GM21423 (cell line): ENCODE data around the gene XAB2.
"Not testable (repeated sequence)": the region's sequence is repeated elsewhere in the genome, so short reads cannot be mapped to it uniquely, and the experiment has no call there.

Experiments used
- ATAC-seq: cut with Tn5 transposase; IDR thresholded peaks from one replicate; pipeline ENCODE4 v1.9.1; 2021; ENCODE audit warnings: mild to moderate bottlenecking, moderate library complexity; ENCODE audit not compliant: unreplicated experiment

Gene XAB2

DNA sequence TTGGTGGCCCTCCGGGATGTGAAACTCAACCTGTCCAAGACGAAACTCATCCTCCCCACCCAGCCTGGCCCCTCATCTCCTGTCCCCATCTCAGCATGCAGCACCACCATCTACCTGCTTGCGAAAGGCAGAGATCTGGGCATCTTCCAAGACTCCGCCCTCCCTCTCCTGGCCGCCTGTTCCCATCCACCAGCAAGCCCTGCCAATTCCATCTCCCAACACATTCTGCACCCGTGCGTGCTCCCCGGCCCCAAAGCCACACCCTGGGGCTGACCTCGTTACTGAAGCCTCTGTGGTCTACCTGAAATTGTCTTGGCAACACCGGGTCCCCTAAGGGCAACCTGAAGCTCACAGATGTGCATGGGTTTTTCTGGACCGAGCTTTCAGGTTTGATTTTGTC lies 46.9 kb downstream of the XAB2 start:
- no peak for ATAC-seq

DNA sequence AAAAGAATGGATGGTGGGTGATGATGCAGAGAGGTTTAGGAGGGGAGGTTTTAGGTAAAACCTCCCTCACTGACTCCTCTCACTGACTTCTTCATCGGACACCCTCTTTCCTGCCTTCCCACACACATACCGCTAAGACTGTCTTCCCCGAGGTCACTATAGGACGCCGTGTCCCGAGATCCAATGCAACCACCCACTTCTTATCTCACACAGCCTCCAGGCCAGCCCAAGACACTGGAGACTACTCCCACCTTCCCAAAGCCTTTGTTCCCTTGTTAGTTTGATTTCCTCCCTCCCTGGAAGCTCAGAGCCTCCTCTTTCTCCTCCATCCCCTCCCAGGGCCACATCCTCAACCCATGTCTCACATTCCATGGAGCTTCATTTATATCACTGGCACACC lies 50.2 kb downstream of the XAB2 start:
- no peak for ATAC-seq

DNA sequence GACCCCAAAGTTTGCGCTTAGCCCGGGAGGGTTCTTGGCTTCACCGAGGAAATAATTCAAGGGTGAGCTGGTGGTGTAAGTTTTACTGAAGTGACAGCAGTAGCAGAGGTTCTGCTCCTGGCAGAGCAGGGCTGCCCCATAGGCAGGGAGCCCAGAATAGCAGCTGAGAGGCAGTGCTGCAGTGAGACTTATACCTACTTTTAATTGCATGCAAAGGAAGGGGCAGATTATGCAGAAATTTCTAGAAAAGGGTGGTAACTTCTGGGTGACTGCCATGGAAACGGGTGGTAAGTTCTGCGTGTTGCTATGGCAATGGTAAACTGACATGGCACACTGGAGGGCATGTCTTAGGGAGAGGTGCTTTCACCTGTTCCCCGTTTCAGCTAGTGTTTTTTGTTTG lies 51.2 kb downstream of the XAB2 start:
- no peak for ATAC-seq

DNA sequence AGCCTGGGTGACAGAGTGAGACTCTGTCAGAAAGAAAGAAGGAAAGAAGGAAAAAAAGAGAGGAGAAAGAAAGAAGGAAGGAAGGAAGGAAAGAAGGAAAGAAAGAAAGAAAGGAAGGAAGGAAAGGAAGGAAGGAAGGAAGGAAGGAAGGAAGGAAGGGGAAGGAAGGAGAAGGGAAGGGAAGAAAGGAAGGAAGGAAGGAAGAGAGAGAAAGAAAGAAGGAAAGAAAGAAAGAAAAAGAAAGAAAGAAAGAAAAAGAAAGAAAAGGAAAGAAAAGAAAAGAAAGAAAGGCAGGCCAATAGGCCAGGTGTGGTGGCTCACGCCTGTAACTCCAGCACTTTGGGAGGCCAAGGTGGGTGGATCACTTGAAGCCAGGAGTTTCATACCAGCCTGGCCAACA lies 51.9 kb downstream of the XAB2 start:
- ATAC-seq = not testable (repeated sequence)

DNA sequence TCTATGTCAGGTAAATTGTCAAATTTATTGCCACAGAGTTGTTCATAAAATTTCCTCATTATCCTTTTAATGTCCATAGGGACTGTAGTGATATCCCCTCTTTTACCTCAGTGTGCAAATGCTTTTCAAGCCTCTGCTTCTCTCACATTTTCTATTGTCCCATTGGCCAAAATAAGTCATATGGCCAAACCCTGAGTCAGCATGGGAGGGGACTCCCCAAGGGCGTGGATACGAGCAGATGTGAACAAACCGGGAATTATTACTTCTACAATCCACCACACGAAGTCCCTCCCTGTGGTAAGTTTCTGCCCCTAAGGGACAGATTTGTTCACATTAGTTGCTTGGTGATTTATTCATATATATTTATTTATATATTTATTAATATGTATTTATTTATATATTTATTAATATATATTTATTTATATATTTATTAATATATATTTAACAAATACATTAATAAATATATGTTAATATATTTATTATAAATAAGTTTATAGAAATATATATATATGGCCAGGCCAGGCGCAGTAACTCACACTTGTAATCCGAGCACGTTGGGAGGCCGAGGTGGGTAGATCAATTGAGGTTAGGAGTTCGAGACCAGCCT lies 53.8 kb downstream of the XAB2 start:
- ATAC-seq = no peak

DNA sequence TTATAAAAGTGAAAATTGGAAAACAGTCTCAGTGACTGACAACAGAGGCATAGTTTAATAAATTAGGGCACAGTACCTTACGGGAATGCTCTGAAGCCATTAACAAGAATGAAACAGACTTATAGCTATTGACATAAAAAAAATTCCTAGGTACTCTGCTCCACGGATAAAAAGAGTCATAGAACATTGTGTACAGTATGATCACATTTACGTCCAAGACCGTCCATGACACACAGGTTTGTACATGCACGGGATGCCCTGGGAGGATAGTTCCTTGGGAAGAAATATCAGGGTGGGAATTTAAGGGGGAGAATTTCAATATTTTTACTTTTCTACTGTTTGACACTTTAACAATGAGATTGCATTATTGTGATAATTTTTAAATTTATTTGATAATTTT lies 58.6 kb downstream of the XAB2 start:
- ATAC-seq = no peak
